ENCODE results near the gene DCDC2.
A peak's percentile ranks its signal among the peaks of the same experiment; 100 is the strongest.
"Not testable (repeated sequence)": the region's sequence is repeated elsewhere in the genome, so short reads cannot be mapped to it uniquely, and the experiment has no call there.

Gene DCDC2

GRCh38 chr6:24357336-24358218 lies at the start of gene DCDC2:
Gene DCDC2 (minus strand): TSS chr6:24358059. CDS start chr6:24357750, 309 bp downstream.
- Mint-ChIP-seq H3K4me3 (peak within 1 kb of the TSS; percentile 76), H3K27me3 (peaks cover 41% of the 10 kb centered on the region), H3K27ac (ENCODE audit: low read depth) (no peak within 1 kb of the TSS), H3K36me3 (ENCODE audit: insufficient read depth) (peaks cover 3% of the 10 kb centered on the region), H3K9me3 (no peaks in the 10 kb centered on the region), H3K4me1 (peaks cover 24% of the 10 kb centered on the region)
- DNase-seq (ENCODE audit: low spot score in 2 of 2), result peak; percentile 13 to 15
- ATAC-seq (replicated peaks; ENCODE audit: extremely low read depth, poor library complexity, severe bottlenecking), result peak; percentile 25

DNA sequence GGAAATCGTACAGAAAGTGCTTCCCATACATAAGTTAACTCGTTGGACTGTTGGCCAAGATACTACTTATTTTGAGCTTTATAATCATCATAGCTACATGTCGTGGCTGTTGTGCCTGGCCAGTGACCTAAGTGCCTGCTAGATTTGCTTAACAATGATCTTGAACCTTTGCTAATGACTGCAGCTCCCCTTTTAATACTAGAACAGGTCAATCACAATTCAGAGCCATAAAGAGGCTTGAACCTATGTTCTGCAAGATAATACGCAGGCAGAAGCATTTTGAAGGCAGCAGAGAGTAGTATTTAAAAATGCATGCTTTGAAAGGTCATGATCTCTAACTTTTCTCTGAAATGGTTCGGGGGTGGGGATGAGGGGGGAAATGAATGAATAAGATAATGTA lies 47.4 kb upstream of the DCDC2 start:
- peaks cover 25% of the 10 kb centered on the region for H3K36me3 Mint-ChIP-seq (ENCODE audit: insufficient read depth)
- peaks cover 2% of the 10 kb centered on the region for H3K27me3 Mint-ChIP-seq
- no peak overlapping the region for H3K4me3 Mint-ChIP-seq
- no peak for ATAC-seq (replicated peaks; ENCODE audit: extremely low read depth, poor library complexity, severe bottlenecking)
- no peak for DNase-seq (ENCODE audit: low spot score in 2 of 2)
- no peaks in the 10 kb centered on the region for H3K9me3 Mint-ChIP-seq
- H3K4me1 Mint-ChIP-seq, result peaks cover 18% of the 10 kb centered on the region
- H3K27ac Mint-ChIP-seq (ENCODE audit: low read depth), result no peak overlapping the region

GRCh38 chr6:24403501-24403824 lies 45.6 kb upstream of the DCDC2 start:
- ATAC-seq (replicated peaks; ENCODE audit: extremely low read depth, poor library complexity, severe bottlenecking) (no peak), DNase-seq (ENCODE audit: low spot score in 2 of 2) (peak in 1 of 2 donors; percentile 9)
- Mint-ChIP-seq H3K4me1 (peaks cover 18% of the 10 kb centered on the region), H3K27ac (ENCODE audit: low read depth) (peak overlapping the region; percentile 90), H3K9me3 (no peaks in the 10 kb centered on the region), H3K27me3 (peaks cover 20% of the 10 kb centered on the region), H3K36me3 (ENCODE audit: insufficient read depth) (peaks cover 17% of the 10 kb centered on the region), H3K4me3 (peak overlapping the region; percentile 92)

DNA sequence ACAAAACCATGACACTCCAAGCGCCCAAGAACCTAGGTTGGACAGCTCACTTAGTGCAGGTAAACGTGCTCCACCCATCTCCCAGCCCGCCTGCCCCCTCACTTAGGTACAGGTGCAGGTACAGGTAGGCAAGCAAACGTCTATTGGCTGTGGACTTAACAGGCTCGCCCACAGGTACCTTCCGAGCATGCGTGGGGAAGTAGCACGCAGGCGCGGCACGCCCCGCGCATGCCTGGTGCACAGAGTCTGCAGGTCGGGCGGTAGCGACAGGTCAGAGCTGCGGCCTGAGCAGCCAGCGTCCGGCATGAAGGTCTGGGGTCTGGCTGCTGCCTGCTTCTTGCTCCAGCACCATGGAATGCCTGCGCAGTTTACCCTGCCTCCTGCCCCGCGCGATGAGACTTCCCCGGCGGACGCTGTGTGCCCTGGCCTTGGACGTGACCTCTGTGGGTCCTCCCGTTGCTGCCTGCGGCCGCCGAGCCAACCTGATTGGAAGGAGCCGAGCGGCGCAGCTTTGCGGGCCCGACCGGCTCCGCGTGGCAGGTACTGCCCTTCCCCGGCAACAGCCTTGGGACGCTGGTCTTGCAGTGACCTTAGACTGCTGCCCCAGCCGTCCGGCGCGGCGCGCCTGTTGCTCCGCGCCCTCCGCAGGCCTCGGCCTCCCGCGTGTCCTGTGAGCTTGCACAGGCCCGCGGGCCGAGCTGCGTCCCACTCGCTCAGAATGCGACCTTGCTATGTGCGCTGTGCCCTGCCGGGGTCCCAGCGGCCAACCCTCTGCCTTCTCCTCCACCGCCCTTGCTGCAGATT lies 45.0 kb upstream of the DCDC2 start, which contains the start of gene MRS2:
TSS of gene MRS2 (plus strand) at position 240 of the 804 bp plus-strand sequence. CDS start at position 351, 111 bp downstream.
- Mint-ChIP-seq H3K36me3 (ENCODE audit: insufficient read depth) (peaks cover 14% of the 10 kb centered on the region), H3K4me3 (peak within 1 kb of the TSS; percentile 92), H3K9me3 (no peaks in the 10 kb centered on the region), H3K27me3 (peaks cover 26% of the 10 kb centered on the region), H3K27ac (ENCODE audit: low read depth) (peak within 1 kb of the TSS; percentile 90), H3K4me1 (peaks cover 18% of the 10 kb centered on the region)
- peak; percentile 91 for ATAC-seq (replicated peaks; ENCODE audit: extremely low read depth, poor library complexity, severe bottlenecking)
- peak; percentile 48 to 49 for DNase-seq (ENCODE audit: low spot score in 2 of 2)

- DNase-seq (ENCODE audit: low spot score in 2 of 2), result no peak
- Mint-ChIP-seq H3K4me1 (peaks cover 18% of the 10 kb centered on the region), H3K27ac (ENCODE audit: low read depth) (no peak overlapping the region), H3K27me3 (peaks cover 39% of the 10 kb centered on the region), H3K36me3 (ENCODE audit: insufficient read depth) (peaks cover 8% of the 10 kb centered on the region), H3K4me3 (no peak overlapping the region), H3K9me3 (no peaks in the 10 kb centered on the region)
- ATAC-seq (replicated peaks; ENCODE audit: extremely low read depth, poor library complexity, severe bottlenecking), result no peak
Measured at GRCh38 chr6:24401458-24401857, 43.6 kb upstream of the DCDC2 start.

DNA sequence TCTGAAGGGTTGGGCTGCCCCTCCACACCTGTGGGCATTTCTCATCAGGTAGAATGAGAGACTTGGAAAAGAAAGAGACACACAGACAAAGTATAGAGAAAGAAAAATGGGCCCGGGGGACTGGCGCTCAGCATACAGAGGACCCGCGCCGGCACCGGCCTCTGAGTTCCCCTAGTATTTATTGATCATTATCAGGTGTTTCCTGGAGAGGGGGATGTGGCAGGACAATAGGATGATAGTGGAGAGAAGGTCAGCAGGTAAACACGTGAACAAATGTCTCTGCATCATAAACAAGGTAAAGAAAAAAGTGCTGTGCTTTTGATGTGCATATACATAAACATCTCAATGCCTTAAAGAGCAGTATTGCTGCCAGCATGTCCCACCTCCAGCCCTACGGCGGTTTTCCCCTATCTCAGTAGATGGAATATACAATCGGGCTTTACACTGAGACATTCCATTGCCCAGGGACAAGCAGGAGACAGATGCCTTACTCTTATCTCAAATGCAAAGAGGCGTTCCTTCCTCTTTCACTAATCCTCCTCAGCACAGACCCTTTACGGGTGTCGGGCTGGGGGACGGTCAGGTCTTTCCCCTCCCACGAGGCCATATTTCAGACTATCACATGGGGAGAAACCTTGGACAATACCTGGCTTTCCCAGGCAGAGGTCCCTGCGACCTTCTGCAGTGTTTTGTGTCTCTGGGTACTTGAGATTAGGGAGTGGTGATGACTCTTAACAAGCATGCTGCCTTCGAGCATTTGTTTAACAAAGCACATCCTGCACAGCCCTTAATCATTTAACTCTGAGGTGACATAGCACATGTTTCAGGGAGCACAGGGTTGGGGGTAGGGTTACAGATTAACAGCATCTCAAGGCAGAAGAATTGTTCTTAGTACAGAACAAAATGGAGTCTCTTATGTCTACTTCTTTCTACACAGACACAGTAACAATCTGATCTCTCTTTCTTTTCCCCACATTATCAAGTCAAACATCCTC lies 42.5 kb upstream of the DCDC2 start:
- H3K27ac Mint-ChIP-seq (ENCODE audit: low read depth); H3K9me3 Mint-ChIP-seq; H3K4me3 Mint-ChIP-seq; ATAC-seq (replicated peaks; ENCODE audit: extremely low read depth, poor library complexity, severe bottlenecking); DNase-seq (ENCODE audit: low spot score in 2 of 2); H3K36me3 Mint-ChIP-seq (ENCODE audit: insufficient read depth): not testable (repeated sequence)
- H3K4me1 Mint-ChIP-seq, result peaks cover 18% of the 10 kb centered on the region
- peaks cover 47% of the 10 kb centered on the region for H3K27me3 Mint-ChIP-seq

DNA sequence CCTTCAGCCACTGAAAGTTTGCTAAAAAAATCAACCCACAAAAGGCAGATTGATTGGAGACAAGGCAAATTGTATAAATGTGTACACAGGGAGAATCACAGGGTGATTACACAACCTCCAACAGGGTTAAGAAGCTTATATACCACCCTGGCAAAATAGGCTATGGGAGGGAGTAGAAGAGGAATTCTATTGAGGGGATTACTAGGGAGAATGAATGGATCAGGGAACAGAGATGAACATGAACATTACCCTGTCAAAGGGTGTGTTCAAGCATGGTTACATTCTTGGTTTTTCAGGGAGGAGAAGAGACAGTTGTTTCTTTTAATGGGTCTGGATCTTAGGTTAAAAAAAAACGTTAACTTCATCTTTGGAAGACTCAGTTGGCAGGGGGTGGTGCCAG lies 39.8 kb upstream of the DCDC2 start:
- no peaks in the 10 kb centered on the region for H3K36me3 Mint-ChIP-seq (ENCODE audit: insufficient read depth)
- H3K4me1 Mint-ChIP-seq, result peaks cover 3% of the 10 kb centered on the region
- no peak overlapping the region for H3K27ac Mint-ChIP-seq (ENCODE audit: low read depth)
- H3K9me3 Mint-ChIP-seq, result no peaks in the 10 kb centered on the region
- H3K4me3 Mint-ChIP-seq, result no peak overlapping the region
- DNase-seq (ENCODE audit: low spot score in 2 of 2), result no peak
- no peak for ATAC-seq (replicated peaks; ENCODE audit: extremely low read depth, poor library complexity, severe bottlenecking)
- peaks cover 53% of the 10 kb centered on the region for H3K27me3 Mint-ChIP-seq

GRCh38 chr6:24396824-24397223 lies 39.0 kb upstream of the DCDC2 start:
- Mint-ChIP-seq H3K27ac (ENCODE audit: low read depth) (no peak overlapping the region), H3K27me3 (peaks cover 53% of the 10 kb centered on the region), H3K9me3 (no peaks in the 10 kb centered on the region), H3K36me3 (ENCODE audit: insufficient read depth) (no peaks in the 10 kb centered on the region), H3K4me3 (no peak overlapping the region), H3K4me1 (no peaks in the 10 kb centered on the region)
- DNase-seq (ENCODE audit: low spot score in 2 of 2) (no peak), ATAC-seq (replicated peaks; ENCODE audit: extremely low read depth, poor library complexity, severe bottlenecking) (no peak)

DNA sequence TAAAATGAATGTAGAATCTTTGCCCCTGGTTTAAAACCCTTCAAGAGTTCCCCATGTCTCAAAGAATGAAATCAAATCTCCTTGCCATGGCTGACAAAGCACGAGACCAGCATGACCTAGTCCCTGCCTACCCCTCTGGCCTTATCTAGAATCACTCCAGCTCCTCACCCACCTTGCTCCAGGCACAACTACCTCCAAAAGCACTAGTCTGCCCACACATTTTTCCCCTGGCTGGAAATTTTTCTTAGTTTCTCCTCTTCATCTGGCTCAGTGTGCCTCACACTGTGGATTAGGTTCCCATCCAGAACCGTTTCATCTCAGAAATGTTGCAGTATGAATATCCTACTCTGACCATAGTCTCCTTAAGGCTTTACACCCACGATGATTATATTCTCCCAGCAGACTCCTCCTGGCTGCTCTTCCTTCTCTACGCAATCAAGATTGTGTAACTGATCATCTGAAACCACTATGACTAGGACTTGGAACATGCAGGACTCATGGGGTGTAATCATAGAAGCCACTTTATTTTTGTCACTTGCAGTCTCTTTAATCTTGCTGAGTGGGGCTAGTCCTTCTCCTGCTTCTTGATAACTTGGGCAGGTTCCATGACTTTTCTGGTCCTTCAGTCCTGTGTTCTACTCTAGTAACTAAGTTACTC lies 37.0 kb upstream of the DCDC2 start:
- Mint-ChIP-seq H3K36me3 (ENCODE audit: insufficient read depth) (no peaks in the 10 kb centered on the region), H3K4me1 (no peaks in the 10 kb centered on the region), H3K9me3 (no peaks in the 10 kb centered on the region), H3K27ac (ENCODE audit: low read depth) (no peak overlapping the region), H3K4me3 (no peak overlapping the region), H3K27me3 (peaks cover 48% of the 10 kb centered on the region)
- DNase-seq (ENCODE audit: low spot score in 2 of 2), result no peak
- ATAC-seq (replicated peaks; ENCODE audit: extremely low read depth, poor library complexity, severe bottlenecking), result no peak

DNA sequence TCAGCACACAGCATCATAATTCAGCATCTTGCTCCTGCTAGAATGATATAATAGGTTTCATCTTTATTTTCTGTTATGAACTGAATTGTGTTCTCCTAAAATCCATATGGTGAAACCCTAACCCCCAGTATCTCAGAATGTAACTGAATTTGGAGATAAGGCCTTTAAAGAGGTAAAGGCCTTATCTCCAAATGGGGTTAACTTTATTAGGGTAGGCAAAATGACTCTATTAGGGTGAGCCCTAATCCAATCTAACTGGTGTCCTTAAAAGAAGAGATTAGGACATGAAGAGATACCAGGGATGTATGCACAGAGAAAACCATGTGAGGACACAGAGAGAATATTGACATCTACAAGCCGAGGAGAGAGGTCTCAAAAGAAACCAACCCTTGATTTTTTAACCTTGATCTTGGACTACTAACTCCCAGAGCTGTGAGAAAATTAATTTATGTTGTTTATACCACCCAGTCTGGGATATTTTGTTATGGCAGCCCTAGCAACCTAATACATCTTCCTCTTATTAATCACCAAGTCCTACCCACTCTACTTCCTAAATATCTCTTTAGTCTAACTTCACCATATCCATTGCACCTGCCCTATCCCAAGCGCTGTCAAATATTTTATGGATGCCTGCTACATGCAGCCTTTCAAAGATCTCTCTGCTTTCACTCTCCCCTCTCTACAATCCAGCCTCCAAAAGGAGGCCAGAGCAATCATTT lies 36.4 kb upstream of the DCDC2 start:
- Mint-ChIP-seq H3K27ac (ENCODE audit: low read depth) (no peak overlapping the region), H3K27me3 (peaks cover 41% of the 10 kb centered on the region), H3K36me3 (ENCODE audit: insufficient read depth) (no peaks in the 10 kb centered on the region), H3K9me3 (no peaks in the 10 kb centered on the region), H3K4me1 (no peaks in the 10 kb centered on the region), H3K4me3 (no peak overlapping the region)
- ATAC-seq (replicated peaks; ENCODE audit: extremely low read depth, poor library complexity, severe bottlenecking) (no peak), DNase-seq (ENCODE audit: low spot score in 2 of 2) (no peak)

DNA sequence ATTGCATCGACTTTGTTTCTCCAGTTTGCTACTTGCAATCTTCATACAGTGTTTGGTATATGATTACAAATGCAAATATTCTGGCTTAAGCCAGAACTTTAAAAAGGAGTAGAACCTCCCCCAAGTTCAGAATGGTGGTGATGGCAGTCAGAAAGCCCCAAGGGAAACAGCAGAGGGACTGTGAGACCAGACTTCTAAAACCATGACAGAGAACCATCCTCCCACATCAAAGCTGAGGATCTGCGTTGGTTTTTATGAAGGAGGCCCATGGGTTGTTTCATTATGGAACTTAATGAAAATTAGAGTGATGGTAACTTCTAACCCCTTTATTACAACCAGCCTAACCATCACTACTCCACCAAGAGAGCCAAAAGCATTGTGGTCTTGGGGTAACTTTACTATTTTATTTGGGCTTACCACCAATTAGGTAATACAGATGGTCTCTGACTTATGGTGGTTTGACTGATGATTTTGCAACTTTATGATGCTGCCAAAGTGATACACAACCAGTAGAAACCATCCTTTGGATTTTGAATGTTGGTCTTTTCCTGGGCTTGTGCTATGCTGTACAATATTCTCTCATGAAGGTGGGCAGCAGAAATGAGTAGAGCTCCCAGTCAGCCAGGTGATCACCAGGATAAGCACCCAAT lies 34.0 kb upstream of the DCDC2 start:
- no peak for ATAC-seq (replicated peaks; ENCODE audit: extremely low read depth, poor library complexity, severe bottlenecking)
- Mint-ChIP-seq H3K4me3 (no peak overlapping the region), H3K27me3 (peaks cover 19% of the 10 kb centered on the region)

More for the DNA sequence above, 34.0 kb upstream of the DCDC2 start:
- no peaks in the 10 kb centered on the region for H3K9me3 Mint-ChIP-seq
- H3K27ac Mint-ChIP-seq (ENCODE audit: low read depth), result no peak overlapping the region
- DNase-seq (ENCODE audit: low spot score in 2 of 2), result no peak
- no peaks in the 10 kb centered on the region for H3K4me1 Mint-ChIP-seq
- no peaks in the 10 kb centered on the region for H3K36me3 Mint-ChIP-seq (ENCODE audit: insufficient read depth)
